ENCODE data around the gene FCHSD1. TPM values are rescaled to one million over a fixed set of nuclear protein-coding genes. Genes with fewer than 3 reads are reported as not detected.

Gene FCHSD1
- total and polyA plus RNA-seq, 10 of the 15 experiments (the other 5 are each of a cell fraction or from before 2014, with no cell fraction given), result 0.97 to 22.8 (median 10.7) TPM

DNA sequence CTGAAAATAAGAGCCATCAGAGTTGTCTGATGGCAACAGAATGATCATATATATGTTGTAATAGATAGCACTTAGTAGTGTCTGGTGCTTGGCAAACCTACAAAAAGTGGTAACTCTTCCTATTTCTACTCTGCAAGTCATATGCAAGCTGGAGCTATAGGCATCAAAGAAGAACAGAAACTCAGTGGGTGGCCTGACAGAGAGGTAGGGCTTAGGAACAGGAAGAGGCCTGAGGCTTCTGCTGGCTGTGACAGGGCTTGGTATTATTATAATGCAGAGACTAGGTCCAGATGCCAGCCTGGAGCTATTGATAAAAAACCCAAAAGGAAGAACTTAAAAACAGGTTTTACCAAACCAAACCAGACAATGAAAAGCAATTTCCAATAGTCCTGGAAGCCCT lies 28.0 kb downstream of the FCHSD1 start (continued):
- TF ChIP-seq MYC (IDR thresholded peaks at IDR 0.05; ENCODE audit: insufficient read depth, insufficient read length, insufficient replicate concordance, low read length, severe bottlenecking), result no peak
- no peak for TF ChIP-seq WRNIP1 (IDR thresholded peaks at IDR 0.05; ENCODE audit: borderline replicate concordance, low read depth, low read length)
- TF ChIP-seq RUNX3 (IDR thresholded peaks at IDR 0.05; ENCODE audit: low read length), result 0 out of 2 replicates have a peak, but pooled peaks have one; percentile 37
- 0 out of 2 replicates have a peak, but pooled peaks have one; percentile 15 for TF ChIP-seq EED (IDR thresholded peaks at IDR 0.05; ENCODE audit: low read depth)
- 0 out of 2 replicates have a peak, but pooled peaks have one; percentile 31 for TF ChIP-seq BCL11A (IDR thresholded peaks at IDR 0.05; ENCODE audit: low read depth, low read length)

GRCh38 chr5:141618804-141619554 lies 32.2 kb downstream of the FCHSD1 start, which contains the start of gene DIAPH1:
Gene DIAPH1 (minus strand): TSS chr5:141619000. CDS start chr5:141618914, 86 bp downstream.
- WGBS (ENCODE audit: insufficient coverage, insufficient replicate concordance, low lambda C conversion rate, missing lambda C conversion rate), result 1% methylated on average over 62 of the region's 70 CpGs
- FAIRE-seq (peak; percentile 89), DNase-seq (ENCODE audit: low read depth, low spot score) (peak; percentile 91), ATAC-seq (peak; percentile 91)
- Histone ChIP-seq H3K9me3 (replicated peaks; ENCODE audit: control insufficient read depth, insufficient read depth, low read length) (no peaks in the 10 kb centered on the region), H3K4me1 (ENCODE audit: control insufficient read depth, insufficient read depth, low read length) (peaks cover 16% of the 10 kb centered on the region), H3K9ac (ENCODE audit: control insufficient read depth, insufficient read depth, low read length) (peak within 1 kb of the TSS; percentile 87), H3K36me3 (ENCODE audit: control insufficient read depth in 2 of 2, insufficient read depth in 2 of 2, low read length in 1 of 2) (peaks cover 5 to 18% of the 10 kb centered on the region in 2 experiments), H4K20me1 (ENCODE audit: control insufficient read depth, insufficient read depth) (no peaks in the 10 kb centered on the region), H2AFZ (ENCODE audit: control insufficient read depth, low read depth, low read length) (peak within 1 kb of the TSS; percentile 60), H3K27me3 (replicated peaks in 1 of 2; ENCODE audit: control insufficient read depth in 2 of 2, insufficient read depth in 2 of 2, low read length in 1 of 2) (no peaks in the 10 kb centered on the region), H3K4me2 (ENCODE audit: control insufficient read depth, insufficient read depth) (peak within 1 kb of the TSS; percentile 91), H3K4me3 (peak within 1 kb of the TSS; percentile 89), H3K27ac (ENCODE audit: control insufficient read depth, insufficient read depth) (peak within 1 kb of the TSS; percentile 84), H3K79me2 (ENCODE audit: control insufficient read depth, insufficient read depth, low read length) (peaks cover 42% of the 10 kb centered on the region)
- ChIA-PET SMC1A (ENCODE audit: uncharacterized antibody, unreplicated experiment) (interaction anchor here (0.6 to 14.0 kb wide), 15 partner anchors 14 to 342 kb away, joined by 3 to 245 read pairs (median 6); partner anchors contain the start of genes HDAC3, PCDHGA10 and RELL2), POLR2A (interaction anchor here (1.0 to 13.9 kb wide), 9 partner anchors 13 to 305 kb away, joined by 3 to 215 read pairs (median 7); partner anchors contain the start of genes FCHSD1, HDAC3 and RELL2), RAD21 (ENCODE audit: unreplicated experiment) (interaction anchor here (0.7 to 9.9 kb wide), 16 partner anchors 11 to 351 kb away, joined by 3 to 299 read pairs (median 5); partner anchors contain the start of genes FCHSD1, HDAC3 and RELL2), CTCF (interaction anchor here (0.8 to 15.5 kb wide), 23 partner anchors 14 to 350 kb away, joined by 3 to 517 read pairs (median 6); partner anchors contain the start of genes FCHSD1, HDAC3, PCDHGA10 and RELL2)
- BruUV-seq (replicated peaks), result no TSS peak
- intact Hi-C loops (cut with micrococcal nuclease; ENCODE audit: unreplicated experiment) (loop anchor here (1.0 to 10.0 kb wide), 4 partner anchors 14 to 904 kb away; no protein-coding TSS in a partner anchor), in situ Hi-C loops (cut with MboI) (loop anchor here (25.0 kb wide), 2 partner anchors 1207 to 1582 kb away; partner anchors contain the start of genes ANKHD1 and NRG2)
- TF ChIP-seq CEBPZ (IDR thresholded peaks at IDR 0.05; ENCODE audit: low read depth, low read length) (no peak), JUNB (IDR thresholded peaks at IDR 0.05) (no peak), IRF3 (IDR thresholded peaks at IDR 0.05) (peak; percentile 41; the same call in 1 of the 2 replicates), SIX5 (IDR thresholded peaks at IDR 0.05; ENCODE audit: low read depth, low read length, severe bottlenecking) (peak; percentile 69), KDM1A (IDR thresholded peaks at IDR 0.05; ENCODE audit: borderline replicate concordance) (no peak), MEF2A (IDR thresholded peaks at IDR 0.05; ENCODE audit: insufficient read depth, low read depth, low read length) (peak; percentile 88), SRF (IDR thresholded peaks at IDR 0.05; ENCODE audit: low read depth in 2 of 2, low read length in 2 of 2) (peak in 1 of 2 experiments; percentile 54; a peak in 1 of 4 replicates), YBX1 (IDR thresholded peaks at IDR 0.05) (no peak), CBFB (IDR thresholded peaks at IDR 0.05; ENCODE audit: low read depth) (peak; percentile 75)
